Stimulated activated CD4-positive, alpha-beta T cell treated with anti-CD3 and anti-CD28 coated beads, Interleukin-12 subunit alpha, Interleukin-12 subunit beta, amount 100 ng/mL, for 48 hours (primary cell): ENCODE measurements around the gene DNAH17.
A peak's percentile ranks its signal among the peaks of the same experiment; 100 is the strongest.

Experiments
- DNase-seq, 3 donors: peaks; one replicate each; pipeline ENCODE4 v3.0.0-alpha.2; 2020; ENCODE audit warnings: low read depth in 2 of 3, low spot score in 1 of 3

DNAH17 gene

DNA sequence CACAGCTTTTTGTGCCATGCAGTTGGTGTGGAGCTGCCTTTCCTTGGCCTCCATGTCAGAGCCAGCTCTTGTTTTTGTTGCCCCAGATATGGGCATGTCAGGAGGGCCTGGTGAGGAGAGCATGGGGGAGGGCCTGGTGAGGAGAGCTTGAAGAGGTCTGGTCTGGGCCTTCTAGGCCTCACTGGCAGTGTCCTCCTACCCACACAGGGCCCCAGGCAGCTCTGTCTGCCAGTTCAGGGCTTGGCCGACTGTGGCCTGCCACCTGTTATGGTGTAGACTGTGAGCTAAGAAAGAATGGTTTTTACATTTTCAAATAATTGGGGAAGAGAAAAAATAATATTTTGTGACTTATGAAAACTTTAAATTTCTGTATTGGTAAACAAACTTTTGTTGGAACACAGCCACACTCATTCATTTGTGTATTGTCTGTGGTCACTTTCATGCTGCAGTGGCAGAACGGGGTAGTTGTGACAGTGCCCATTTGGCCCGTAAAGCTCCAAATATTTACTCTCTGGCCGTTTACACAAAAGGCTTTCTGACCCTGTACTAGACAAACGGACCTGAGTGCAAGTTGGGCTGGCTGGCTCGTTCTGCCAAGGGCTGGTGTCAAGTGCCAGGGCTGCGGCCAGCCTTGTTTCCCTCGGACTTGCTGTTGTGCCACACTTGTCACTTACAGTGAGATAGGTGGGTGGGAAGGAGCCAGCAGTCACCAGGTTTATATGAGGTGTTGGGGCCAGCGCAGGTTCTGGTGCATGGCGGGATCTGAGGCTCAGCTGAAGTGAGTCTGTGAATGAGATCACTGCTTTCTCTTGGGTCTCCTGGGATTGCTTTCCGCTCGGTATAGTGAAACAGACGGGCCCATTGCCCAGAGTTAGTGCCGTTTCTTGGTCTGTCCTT is 180.5 kb downstream of the DNAH17 start:
- no peak for DNase-seq

DNA sequence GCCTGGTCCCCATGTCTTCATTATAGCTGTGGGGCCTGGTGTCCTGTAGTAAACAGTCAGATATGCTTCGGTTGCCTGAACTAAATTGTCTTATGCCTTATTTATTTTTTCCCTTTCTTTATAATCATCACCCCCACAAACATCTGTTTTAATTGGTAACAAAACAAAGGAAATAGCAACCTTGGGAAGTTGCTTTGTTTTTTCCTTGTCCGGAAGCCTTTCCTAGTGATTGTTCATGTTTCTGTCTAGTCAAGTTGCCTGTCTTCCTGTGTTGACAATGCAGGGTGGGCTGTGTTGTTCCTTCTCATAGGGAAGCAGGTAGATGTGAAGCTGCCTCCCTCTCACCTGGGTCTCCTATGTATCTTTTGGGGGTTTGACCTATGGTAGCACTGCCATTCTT is 182.0 kb downstream of the DNAH17 start:
- DNase-seq, result no peak

DNA sequence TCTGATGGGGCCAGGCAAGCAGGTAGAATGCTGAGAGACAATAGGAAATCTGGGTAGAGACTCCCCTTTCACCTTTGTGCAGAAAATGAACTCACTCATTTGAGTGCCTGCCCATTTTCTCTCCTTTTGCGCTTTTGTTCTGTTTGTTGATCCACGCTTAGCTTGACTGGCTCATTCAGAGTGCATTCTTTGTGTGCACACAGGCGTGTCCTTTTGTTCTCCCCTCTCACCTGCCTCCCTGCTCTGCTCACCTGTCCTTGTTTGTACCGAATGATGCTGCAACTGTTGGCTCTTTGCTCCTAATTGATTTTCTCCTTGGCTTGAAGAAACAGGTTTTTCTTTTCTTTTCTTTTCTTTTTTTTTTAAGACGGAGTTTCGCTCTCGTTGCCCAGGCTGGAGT is 183.0 kb downstream of the DNAH17 start:
- DNase-seq, result no peak

DNA sequence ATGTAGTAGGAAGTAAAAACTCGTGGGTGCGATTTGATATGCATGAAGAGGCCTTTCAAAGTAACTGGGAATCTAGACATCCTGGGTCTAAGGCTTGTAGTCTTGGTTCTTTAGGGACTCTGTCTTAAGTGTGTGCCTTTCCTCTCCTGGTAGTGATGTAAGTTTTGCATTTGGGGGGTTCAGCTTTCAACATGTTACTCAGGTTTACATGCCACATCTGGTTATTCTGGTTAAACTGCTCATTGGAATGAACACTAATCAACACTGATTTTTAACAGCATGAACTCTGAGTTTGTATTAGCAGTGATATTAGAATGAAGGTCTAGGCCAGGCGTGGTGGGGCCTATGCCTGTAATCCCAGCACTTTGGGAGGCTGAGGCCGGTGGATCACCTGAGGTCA is 183.6 kb downstream of the DNAH17 start:
- no peak for DNase-seq

GRCh38 chr17:78392295-78392694 is 184.9 kb downstream of the DNAH17 start:
- no peak for DNase-seq

DNA sequence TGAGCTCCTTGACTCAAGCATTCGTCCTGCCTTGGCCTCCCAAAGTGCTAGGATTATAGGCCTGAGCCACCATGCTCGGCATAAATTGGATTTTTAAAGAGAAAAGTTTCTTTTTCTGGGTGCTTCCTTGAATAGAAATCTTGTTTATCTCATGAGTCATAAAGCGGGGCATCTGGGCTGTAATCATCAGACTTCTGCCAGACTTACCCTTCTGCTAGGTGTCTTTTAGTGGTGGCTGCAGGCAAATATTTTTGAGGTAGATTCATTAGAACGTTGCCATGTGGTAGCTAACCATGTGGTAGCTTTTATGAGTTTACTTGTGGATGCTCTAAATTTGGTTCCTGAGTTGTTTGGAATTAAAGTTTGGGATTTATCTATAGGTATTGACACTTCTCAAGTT is 185.4 kb downstream of the DNAH17 start:
- DNase-seq, result no peak

GRCh38 chr17:78391051-78391431 is 186.2 kb downstream of the DNAH17 start:
- DNase-seq, result no peak

- no peak for DNase-seq
These were observed 186.8 kb downstream of the DNAH17 start for GRCh38 chr17:78390241-78391050.

DNA sequence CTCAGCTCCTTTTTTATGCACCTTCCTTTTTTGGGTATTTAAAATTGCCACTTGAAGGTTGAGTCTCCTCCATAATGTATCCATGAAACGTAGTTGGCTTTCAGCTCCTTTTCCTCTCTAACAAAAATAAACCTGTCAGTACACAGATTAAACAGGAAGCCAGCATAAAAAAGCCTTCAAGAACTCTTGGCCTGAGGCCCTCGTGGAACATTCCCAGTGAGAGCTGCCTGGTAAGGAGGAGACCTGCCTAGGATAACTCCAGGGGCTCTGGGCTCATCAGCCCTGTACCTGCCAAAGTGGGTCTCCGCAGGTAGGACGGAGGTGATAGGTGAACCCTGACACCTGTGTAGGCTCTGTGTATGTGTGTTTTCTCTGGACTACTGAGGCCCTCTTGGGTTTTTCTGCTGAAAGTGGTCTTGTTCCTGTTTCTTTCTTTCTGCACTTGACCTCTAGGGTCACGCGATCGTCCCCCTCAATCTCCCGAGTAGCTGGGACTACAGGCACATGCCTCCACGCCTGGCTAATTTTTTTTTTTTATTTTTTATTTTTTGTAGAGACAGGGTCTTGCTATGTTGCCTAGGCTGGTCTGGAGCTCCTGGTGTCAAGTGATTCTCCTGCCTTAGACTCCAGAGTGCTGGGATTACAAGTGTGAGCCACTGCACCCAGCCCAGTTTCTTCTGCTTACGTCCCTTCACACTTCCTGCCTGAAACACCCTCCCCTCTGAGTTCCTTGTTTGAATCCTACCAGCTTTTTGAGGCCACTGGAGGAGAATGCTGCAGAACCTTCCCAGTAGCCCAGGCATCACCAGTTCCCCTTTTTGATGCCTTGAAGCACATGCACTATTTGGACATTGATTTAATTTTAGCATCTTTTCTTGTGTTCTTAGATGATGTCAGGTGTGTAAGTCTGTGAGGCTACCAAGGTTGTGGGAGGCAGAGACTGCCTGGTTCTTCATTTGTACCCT is 188.9 kb downstream of the DNAH17 start:
- DNase-seq, result no peak

GRCh38 chr17:78384479-78385175 is 192.6 kb downstream of the DNAH17 start:
- DNase-seq, result peak in 1 of 3 donors; percentile 11

DNA sequence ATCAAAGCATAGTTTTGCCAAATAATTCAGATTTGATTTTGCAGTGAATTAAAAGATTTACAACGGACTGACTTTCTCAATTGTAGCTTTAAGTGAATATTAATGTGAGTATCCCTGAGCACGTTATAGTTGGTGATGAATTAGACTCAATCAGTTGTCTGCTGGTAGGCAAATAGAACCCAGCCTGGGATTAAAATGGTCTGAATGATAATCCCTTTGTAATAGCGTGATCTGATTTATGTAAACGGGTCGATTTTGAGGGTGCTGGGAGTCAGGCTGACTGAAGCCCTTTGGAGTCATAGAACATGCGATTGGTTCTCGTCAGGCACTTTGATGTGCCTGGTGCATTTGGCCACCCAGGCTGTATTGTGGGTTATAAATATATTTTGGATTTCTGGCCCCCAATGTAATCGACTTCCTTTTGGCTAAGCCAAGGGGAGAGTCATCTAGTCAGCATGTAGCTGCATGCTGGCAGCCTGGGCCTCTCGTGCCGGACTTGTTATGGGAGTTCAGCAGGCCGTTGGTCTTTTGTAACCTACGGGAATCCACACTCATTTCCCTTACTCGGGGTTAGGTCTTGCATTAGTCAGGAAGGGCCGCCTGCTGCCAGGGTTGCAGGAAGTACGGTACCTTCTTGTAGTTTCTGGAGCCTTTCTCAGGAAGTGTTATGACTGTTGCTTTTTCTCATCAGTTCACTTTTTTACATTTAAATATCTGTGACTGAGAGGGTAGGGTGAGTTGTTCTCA is 193.3 kb downstream of the DNAH17 start:
- peak; percentile 71 to 75 (median 72) for DNase-seq

DNA sequence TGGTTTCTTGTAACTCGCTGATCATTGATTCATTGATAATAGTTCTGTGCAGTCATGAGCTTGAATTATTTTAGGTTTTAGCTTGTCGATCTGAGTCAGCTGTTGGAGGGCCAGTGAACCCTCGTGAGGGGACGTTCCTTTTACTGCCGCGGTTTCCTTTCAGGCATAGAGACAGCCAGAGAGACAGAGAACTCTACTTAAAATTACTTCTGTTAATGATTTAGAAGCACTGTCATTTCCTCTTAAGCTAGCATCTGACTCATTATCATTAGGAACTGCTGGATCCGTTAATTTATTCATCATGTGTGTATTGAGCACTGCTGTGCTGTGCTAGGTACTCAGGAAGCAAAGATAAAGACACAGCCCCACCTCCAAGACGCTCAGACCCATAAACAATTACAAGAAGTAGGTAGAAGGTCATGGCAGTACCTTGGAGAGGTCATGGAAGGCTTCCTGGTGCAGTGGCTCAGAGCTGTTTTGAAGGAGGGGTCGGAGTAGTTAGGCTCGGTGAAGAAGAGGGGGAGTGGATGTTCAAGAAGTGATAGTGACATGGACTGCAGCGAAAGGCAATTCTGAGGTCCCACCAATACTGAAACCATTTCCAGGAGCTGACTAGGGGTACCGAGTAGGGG is 195.5 kb downstream of the DNAH17 start:
- DNase-seq, result no peak

GRCh38 chr17:78380370-78380769 is 196.8 kb downstream of the DNAH17 start:
- DNase-seq, result no peak

DNA sequence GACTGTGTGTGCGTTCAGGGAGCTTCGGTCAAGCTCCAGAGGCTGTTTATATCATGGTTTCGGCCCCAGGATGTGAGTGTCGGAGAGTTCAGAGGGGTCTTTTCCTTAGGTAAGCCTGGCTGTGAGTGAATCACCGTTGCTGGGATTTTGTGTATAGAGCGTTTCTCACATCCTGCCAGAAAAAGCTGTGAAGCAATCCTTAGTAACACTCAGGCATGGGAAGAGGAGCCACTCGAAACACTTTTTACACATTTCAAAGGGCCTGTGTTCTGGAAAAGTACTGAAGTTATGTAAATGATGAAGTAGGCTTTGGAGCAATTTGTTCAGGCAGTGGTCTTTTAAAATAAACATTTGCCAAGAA is 198.1 kb downstream of the DNAH17 start:
- DNase-seq, result no peak

DNA sequence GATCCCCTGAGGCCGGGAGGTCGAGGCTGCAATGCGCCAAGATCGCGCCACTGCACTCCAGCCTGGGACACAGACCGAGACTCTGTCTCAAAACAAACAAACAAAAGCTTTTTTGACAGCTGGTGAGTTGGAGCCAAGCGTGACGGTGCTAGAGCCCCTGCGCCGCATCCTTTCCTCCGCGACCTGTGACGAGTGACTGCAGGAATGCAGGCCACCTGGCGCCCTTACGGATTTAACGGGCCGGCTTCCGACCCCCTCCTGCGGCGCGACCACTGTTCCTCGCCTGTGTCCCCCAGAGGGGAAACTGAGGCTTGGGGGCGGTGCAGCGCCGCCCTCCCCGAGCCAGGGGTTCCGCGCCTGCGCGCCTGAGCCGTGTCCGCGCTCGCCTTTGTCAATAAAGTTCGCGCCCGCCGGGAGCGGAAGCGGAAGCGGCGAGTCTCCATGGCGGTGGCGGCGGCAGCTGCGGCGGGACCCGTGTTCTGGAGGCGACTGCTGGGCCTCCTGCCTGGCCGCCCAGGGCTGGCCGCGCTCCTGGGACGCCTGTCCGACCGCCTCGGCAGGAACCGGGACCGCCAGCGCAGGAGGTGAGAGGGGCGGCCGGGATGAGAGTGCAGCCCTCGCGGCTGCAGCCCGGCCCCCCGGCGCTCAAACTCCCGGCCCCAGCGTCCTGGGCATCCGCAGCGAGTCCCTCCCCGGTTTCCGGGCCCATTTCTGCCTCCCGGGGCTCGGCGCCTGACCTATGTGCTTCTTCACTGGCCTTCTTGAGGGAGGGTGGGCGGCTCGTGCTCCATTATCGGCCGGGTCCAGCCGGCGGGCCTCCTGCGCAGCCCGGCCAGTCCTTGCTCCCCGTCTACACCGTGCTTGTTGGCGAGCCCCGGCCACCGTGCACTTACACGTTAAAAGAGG is 198.7 kb downstream of the DNAH17 start, which contains the start of gene PGS1:
TSS of gene PGS1 (plus strand) at position 425 of the 906 bp plus-strand sequence. CDS start at position 442, 17 bp downstream.
- DNase-seq, result peak in 1 of 3 donors; percentile 79

DNA sequence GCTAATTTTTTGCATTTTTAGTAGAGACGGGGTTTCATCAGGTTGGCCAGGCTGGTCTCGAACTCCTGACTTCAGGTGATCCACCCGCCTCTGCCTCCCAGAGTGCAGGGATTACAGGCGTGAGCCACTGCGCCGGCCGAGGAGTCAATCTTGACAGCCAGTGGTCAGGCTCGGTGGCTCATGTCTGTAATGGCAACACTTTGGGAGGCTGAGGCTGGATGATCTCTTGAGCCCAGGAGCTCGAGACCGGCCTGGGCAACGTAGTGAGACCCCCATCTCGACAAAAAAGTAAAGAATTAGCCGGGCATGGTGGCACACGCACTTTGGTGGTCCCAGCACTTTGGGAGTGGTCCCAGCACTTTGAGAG is 199.4 kb downstream of the DNAH17 start:
- DNase-seq, result no peak

DNA sequence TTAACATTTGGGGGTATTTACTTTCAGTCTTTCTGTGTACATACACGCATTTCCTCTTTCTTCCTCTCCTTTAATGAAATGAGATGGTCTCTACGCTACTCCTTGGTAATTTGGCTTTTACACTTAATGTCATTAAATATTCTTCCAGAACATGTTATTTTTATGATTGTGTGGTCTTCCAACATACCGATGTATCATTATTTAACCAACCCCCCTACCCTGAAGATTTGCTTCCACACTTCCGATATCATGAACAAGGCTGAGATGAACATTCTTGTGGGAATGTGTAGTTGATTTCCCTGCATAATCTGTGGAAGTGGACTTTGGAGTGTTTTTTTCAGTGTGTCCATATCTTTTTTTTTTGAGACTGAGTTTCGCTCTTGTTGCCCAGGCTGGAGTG is 201.0 kb downstream of the DNAH17 start:
- DNase-seq, result no peak

DNA sequence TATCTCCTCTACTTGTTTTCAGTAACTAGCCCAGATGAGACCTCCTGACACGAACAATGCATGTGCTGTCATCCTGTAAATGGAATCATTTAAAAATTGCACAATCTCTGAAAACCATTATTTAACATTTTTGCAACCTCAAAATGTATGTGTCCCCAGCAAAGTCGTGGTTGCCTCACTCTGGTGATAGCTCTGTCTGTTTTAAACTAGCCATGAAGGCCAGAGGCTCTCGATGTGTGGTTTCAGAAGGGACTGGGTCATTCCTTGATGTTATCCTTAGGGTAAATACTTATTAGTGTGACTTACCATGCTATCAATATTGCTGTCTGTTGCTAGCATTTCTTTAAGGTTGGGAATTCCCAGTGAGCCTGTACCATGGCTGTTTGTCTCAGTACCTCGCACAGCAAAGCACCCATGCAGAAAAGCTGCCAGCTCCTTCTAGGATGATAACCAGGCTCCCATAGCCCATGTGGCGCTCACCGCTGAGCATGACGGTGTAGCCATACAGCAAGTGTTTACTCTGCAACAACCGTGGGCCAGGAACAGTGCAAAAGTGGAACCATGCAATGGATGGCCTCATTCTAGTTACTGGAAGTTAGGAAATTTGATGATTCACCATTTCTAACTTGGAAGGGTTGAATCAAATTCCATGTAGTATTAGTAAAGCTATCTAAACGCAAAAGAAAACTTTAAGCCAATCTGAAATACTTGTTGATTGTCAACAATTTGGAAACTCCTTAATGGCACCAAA is 201.6 kb downstream of the DNAH17 start:
- DNase-seq, result no peak
